Measurements from ENCODE around the gene PSAPL1. TPM values are rescaled to one million over a fixed set of nuclear protein-coding genes. Genes with fewer than 3 reads are reported as not detected.

Gene PSAPL1
- polyA plus RNA-seq, 1 of the 3 experiments (the other 2 are of a cell fraction) = 0.03 TPM

GRCh38 chr4:7425124-7425523 is 9.6 kb downstream of the PSAPL1 start:
- no peak overlapping the region for H2AFZ ChIP-seq (ENCODE audit: low read depth)
- WGBS (ENCODE audit: low lambda C conversion rate) = 78% methylated on average over 7 of the region's 13 CpGs
- no peaks in the 10 kb centered on the region for H3K27me3 ChIP-seq (ENCODE audit: insufficient read depth)
- DNase-seq = peak; percentile 16
- no peaks in the 10 kb centered on the region for H3K79me2 ChIP-seq (ENCODE audit: insufficient read depth)
- CTCF ChIA-PET = no interaction called here
- H4K20me1 ChIP-seq (ENCODE audit: insufficient read depth) = no peaks in the 10 kb centered on the region
- H3K27ac ChIP-seq (ENCODE audit: low read depth in 2 of 2, low read length in 1 of 2) = no peak overlapping the region
- H3K36me3 ChIP-seq (replicated peaks in 1 of 2; ENCODE audit: control insufficient read depth in 1 of 2, insufficient read depth in 2 of 2, low read length in 1 of 2) = no peaks in the 10 kb centered on the region
- no peaks in the 10 kb centered on the region; a peak in 1 of 4 replicates for H3K4me1 ChIP-seq (ENCODE audit: control insufficient read depth in 1 of 2, insufficient read depth in 2 of 2, low read depth in 1 of 2, low read length in 1 of 2)
- POLR2A ChIA-PET = no interaction called here
- H3K4me3 ChIP-seq (ENCODE audit: low read depth in 2 of 2, low read length in 1 of 2) = no peak overlapping the region
- H3K9ac ChIP-seq = no peak overlapping the region
- no peaks in the 10 kb centered on the region for H3F3A ChIP-seq (replicated peaks; ENCODE audit: insufficient read depth)
- H3K9me3 ChIP-seq = no peaks in the 10 kb centered on the region
- H3K9me2 ChIP-seq = no peaks in the 10 kb centered on the region
- TF ChIP-seq SIN3A (IDR thresholded peaks at IDR 0.05; ENCODE audit: borderline replicate concordance, low read depth, low read length) = no peak
- TF ChIP-seq, protein P1, sequence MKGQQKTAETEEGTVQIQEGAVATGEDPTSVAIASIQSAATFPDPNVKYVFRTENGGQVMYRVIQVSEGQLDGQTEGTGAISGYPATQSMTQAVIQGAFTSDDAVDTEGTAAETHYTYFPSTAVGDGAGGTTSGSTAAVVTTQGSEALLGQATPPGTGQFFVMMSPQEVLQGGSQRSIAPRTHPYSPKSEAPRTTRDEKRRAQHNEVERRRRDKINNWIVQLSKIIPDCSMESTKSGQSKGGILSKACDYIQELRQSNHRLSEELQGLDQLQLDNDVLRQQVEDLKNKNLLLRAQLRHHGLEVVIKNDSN (IDR thresholded peaks at IDR 0.05; ENCODE audit: borderline replicate concordance, low read depth) = no peak
- no peak for TF ChIP-seq TCF12 (IDR thresholded peaks at IDR 0.05)
- no peak for TF ChIP-seq EZH2phosphoT487 (IDR thresholded peaks at IDR 0.05; ENCODE audit: borderline replicate concordance, low read depth)
- no peak for TF ChIP-seq CHD2 (IDR thresholded peaks at IDR 0.05; ENCODE audit: low read length, partially characterized antibody)
- no peak for TF ChIP-seq PBX3 (IDR thresholded peaks at IDR 0.05)
- no peak for TF ChIP-seq RAD21 (IDR thresholded peaks at IDR 0.05; ENCODE audit: low read length)
- TF ChIP-seq MEF2A (IDR thresholded peaks at IDR 0.05; ENCODE audit: borderline replicate concordance, low read depth) = no peak
- no peak for TF ChIP-seq TEAD4 (IDR thresholded peaks at IDR 0.05; ENCODE audit: borderline replicate concordance, insufficient read depth)
- TF ChIP-seq RFX5 (IDR thresholded peaks at IDR 0.05; ENCODE audit: low read length) = no peak
- no peak for TF ChIP-seq RCOR1 (IDR thresholded peaks at IDR 0.05; ENCODE audit: low read length)
- no peak for TF ChIP-seq GABPA (IDR thresholded peaks at IDR 0.05; ENCODE audit: low read depth)
- no peak for TF ChIP-seq FOXM1 (IDR thresholded peaks at IDR 0.05; ENCODE audit: low read depth)
- TF ChIP-seq ELF1 (IDR thresholded peaks at IDR 0.05) = no peak
- TF ChIP-seq JUND (IDR thresholded peaks at IDR 0.05) = no peak
- no peak for TF ChIP-seq TAF1 (IDR thresholded peaks at IDR 0.05; ENCODE audit: borderline replicate concordance, low read depth, low read length)
- no peak for TF ChIP-seq SMC3 (IDR thresholded peaks at IDR 0.05; ENCODE audit: low read depth, low read length)
- TF ChIP-seq, protein P2, sequence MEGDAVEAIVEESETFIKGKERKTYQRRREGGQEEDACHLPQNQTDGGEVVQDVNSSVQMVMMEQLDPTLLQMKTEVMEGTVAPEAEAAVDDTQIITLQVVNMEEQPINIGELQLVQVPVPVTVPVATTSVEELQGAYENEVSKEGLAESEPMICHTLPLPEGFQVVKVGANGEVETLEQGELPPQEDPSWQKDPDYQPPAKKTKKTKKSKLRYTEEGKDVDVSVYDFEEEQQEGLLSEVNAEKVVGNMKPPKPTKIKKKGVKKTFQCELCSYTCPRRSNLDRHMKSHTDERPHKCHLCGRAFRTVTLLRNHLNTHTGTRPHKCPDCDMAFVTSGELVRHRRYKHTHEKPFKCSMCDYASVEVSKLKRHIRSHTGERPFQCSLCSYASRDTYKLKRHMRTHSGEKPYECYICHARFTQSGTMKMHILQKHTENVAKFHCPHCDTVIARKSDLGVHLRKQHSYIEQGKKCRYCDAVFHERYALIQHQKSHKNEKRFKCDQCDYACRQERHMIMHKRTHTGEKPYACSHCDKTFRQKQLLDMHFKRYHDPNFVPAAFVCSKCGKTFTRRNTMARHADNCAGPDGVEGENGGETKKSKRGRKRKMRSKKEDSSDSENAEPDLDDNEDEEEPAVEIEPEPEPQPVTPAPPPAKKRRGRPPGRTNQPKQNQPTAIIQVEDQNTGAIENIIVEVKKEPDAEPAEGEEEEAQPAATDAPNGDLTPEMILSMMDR (IDR thresholded peaks at IDR 0.05) = no peak
- no peak for TF ChIP-seq FOSL2 (IDR thresholded peaks at IDR 0.05; ENCODE audit: borderline replicate concordance, low read depth)
- no peak for TF ChIP-seq GATA2 (CRISPR knock-in tag; IDR thresholded peaks at IDR 0.05)
- no peak overlapping the region for H3K4me2 ChIP-seq
